HG03571 (cell line): Measurements from ENCODE around the gene UMOD.

Experiments
- ATAC-seq: cut with Tn5 transposase; IDR thresholded peaks from one replicate; pipeline ENCODE4 v1.9.1; 2021; ENCODE audit not compliant: unreplicated experiment

Gene UMOD

DNA sequence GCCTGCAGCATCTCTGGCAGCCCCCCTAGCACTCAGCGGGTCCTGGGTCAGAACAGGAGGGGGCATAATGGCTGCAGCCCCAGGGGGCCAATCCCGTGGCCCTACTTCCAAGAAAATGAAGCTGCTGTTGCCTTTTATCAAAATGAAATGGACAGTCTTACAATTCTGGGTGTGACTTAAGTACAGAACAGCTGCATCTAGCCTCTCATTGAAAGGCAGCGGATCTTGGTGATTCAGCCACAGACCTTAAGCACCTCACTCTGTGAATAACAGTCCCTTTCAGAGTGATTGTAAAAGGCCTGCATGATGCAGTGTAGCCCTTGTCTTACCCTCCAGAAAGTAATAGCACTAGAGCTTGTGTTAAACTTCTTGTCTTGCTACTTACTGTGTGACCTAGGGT lies 11.5 kb upstream of the UMOD start:
- no peak for ATAC-seq

- ATAC-seq: no peak
Measured at GRCh38 chr16:20363191-20363590, 10.7 kb upstream of the UMOD start.

- no peak for ATAC-seq
Measured at GRCh38 chr16:20359997-20360396, 7.5 kb upstream of the UMOD start.

- ATAC-seq: no peak
Measured at GRCh38 chr16:20355114-20355782, 2.7 kb upstream of the UMOD start.

- no peak for ATAC-seq
Measured at GRCh38 chr16:20353379-20353778, 864 bp upstream of the UMOD start.

- no peak for ATAC-seq
Measured at GRCh38 chr16:20349615-20350014, 2.9 kb downstream of the UMOD start.

DNA sequence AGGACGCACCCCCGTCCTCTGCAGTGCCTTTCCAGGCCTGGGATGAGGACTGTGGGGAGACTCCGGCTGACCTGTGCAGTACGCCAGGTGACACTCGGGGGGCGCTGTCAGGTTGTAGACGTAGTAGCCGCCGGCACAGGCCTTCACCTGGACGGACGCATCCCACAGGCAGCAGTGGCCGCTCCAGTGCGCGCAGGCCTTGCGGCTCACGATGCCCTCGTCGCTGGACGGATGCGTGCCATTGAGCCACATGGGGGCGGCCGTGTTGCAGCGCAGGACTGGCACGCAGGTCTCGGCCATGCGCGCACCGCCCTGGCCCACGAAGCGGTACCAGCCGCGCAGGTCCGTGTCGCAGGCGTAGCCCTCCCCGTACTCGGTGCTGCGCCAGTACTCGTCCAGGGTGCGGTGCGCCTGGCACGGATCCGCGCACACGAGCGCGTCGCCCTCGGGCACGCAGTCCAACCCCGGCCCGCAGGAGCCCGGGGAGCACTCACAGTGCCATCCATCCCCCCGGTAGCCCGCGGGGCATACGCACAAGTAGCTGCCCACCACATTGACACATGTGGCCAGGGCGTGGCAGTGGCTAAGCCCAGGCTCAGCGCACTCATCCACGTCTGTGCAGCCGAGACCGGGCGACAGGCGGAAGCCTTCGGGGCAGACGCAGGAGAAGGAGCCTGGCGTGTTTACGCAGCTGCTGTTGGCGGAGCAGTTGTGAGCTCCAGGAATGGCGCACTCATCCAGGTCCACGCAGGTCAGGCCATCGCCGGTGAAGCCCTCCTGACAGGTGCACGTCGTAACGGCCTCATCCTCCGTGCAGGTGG lies 3.9 kb downstream of the UMOD start:
- no peak for ATAC-seq

DNA sequence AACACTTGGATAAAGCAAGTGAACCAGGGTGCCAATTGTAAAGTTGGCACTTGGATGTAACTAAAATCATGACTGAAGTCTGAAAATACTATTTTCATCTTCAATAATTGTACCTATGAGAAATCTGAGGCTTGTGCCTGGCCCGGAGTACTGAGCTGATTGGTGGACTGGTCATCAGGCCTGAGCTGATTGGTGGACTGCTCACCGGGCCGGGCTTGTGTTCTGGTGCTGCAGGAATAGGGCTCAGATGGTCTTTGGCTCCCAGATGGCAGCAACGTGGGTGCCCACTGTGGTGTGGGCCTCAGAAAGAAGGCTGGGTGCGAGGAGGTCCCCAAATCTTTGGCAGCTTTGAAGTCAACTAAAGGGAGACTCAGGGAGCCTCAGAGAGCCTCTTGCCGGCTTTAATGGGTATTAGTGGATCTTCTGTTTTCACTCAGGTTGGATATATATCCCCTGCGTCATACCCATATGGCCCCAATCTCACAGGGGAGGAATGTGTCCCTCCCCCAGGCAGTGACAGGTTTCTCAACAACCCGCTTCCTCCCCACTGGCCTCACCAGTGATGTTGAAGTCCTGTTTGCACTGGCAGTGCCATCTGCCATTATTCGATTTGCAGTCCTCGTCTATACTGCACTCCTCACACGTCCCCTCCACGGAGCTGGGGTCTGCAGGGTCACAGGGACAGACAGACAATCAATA lies 4.7 kb downstream of the UMOD start:
- ATAC-seq: no peak

GRCh38 chr16:20344611-20345010 lies 7.9 kb downstream of the UMOD start:
- no peak for ATAC-seq

DNA sequence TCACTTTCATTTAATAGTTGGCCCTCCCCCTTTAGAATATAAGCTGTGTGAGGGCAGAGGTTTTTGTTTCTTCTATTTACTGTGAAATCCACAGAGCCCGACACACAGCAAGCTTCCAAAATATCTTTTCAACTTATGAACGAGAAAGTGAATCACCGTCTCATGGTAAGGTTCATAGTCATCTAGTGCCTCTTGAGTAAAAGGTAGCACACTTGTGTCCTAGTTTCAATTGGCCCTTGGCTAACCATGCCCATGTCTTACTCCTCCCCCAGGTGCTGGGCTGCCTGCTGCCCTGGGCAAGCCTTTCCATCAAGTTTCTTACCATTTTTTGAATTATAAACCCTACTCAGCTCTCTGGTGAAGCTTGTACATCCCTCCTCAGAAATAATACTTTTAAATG lies 12.8 kb downstream of the UMOD start:
- no peak for ATAC-seq

DNA sequence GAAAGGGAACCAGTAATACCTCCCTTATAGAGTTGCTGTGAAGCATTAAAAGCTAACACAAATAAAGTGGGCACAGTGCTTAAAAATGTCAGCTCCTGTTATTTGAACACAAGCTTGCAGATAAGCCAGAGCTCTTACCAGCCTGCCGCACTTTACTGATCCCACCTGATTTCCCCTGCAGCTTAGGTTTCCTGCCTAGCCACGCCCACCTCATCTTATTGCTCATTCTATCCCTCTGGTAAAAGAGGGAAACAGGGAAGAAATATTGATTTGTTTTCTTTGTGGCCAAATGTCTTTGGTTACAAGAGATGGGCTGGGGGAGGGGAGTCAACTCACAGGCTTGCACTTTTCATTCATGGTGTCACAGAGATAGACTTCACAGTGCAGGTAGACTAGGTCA lies 15.6 kb downstream of the UMOD start:
- ATAC-seq: no peak

- no peak for ATAC-seq
Measured at GRCh38 chr16:20334396-20334795, 18.1 kb downstream of the UMOD start.

GRCh38 chr16:20333120-20333519 lies 19.4 kb downstream of the UMOD start:
- ATAC-seq: no peak

GRCh38 chr16:20332411-20332810 lies 20.1 kb downstream of the UMOD start:
- ATAC-seq: no peak

DNA sequence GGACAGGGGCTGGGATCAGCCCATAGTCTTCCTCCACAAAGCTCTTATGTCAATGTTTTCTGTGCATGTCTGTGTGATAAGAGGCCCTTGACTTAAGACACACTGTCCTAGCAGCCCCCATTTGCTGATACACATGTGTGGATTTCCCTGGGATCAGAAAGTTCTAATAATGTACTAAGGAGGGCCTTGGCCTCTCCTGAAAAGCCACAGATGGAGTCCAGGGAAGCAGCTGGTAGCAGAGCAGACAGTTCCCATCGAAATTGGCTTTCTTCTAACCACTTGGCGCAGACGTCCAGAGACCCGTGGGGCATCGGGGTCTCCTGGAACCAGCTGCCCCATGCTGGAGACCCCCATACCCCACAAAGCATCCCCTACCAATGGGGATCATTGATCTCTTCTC lies 20.9 kb downstream of the UMOD start:
- ATAC-seq: no peak

DNA sequence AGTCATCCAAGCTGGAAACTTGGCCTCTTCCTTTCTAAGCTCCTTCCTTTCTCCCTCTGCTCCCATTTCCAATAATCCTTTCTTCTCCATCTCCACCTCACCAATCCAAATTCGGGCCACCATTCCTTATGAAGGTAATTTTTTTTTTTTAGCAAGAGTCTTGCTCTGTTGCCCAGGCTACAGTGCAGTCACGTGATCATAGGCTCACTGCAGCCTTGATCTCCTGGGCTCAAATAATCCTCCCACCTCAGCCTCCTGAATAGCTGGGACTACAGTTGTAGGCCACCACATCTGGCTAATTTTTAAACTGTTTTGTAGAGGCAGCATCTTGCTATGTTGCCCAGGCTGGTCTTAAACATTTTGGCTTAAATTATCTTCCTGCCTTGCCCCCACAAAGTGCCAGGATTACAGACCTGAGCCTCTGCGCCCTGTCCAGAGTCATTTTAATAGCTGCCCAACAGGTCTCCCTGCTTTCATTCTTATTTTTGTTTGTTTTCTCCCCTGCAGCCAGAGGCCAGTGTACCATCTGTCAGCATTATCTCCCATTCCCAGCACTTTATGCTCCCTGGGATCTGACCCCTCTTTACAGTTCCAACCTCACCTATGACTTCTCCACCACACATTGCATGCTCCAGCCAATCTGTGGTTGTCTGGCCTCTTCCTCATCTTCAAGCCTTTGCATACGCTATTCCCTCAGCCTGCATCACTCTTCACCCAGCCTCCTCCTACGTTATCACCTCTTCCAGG lies 22.9 kb downstream of the UMOD start:
- no peak for ATAC-seq

DNA sequence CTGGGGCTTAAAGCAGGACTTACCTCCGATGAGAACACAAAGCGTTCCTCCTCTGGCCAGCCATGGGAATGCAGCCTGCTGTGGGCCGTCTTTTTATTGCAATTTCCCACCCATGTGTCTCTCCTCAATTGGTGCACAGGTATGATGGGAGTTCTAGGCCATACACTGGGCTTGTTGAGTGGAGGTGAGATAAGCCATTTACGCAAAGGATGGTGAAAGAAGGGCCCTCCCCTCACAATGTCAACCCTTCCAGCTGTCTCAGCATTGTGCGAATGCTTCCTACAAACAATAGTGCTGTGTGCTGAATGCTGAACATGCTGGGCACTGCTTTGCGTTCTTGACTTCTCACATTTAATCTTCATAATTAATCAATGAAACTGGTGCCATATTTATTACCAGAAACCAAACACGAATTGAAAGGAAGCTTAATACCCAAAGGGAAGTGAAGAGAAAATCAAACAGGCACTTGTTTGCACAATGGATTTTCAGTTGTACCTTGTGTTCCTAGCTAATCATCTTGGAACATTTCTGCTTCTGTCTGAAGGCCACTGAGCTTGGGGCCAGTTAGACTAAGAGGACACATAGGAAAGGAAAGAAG lies 25.0 kb downstream of the UMOD start, which contains the start of gene GP2:
GP2 (minus strand) TSS at position 70 of the 598 bp plus-strand sequence. CDS start 1,082 bp downstream, outside the sequence.
- ATAC-seq: no peak

- no peak for ATAC-seq
Measured at GRCh38 chr16:20326321-20326720, 26.2 kb downstream of the UMOD start.

DNA sequence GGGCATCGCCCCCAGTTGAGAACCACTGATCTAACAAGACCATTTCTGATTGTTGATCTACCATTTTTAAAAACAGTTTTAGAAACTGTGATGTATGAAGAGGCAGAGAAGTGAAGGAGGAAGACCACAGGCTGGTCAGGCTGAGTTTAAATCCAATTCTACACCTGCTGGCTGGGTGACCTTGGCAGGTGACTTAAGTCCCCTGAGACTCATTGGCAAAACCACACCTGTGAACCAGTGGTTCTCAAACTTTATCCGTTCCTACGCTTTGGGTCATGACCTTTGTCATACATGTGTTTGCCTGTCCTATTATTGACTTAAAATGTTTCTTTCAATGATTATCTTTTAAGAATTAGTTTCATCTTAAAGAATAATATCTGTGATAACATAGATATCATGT lies 27.5 kb downstream of the UMOD start:
- no peak for ATAC-seq

DNA sequence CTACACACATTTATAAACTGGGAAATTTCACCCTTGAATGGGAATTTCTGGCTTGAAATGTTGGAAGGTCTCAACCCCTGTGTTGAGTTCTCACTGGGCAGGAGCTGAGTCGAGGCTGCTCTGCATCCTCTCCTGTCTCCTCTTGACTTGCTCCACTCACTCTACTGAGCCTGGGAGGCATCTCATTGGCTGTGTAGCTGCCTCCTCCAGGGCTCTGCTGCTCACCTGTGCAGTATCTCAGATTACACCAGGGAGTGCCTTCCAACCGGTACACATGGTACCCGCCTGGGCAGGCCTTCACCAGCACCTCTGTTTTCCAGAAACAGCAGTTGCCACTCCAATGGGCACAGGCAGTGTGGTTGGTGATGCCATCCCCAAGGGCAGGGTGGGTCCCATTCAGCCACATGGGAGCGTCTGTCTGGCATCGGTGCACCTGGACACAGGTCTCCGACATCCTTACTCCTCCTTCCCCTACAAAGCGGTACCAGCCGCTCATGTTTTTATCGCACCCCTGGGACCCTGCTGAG lies 28.9 kb downstream of the UMOD start:
- ATAC-seq: no peak

DNA sequence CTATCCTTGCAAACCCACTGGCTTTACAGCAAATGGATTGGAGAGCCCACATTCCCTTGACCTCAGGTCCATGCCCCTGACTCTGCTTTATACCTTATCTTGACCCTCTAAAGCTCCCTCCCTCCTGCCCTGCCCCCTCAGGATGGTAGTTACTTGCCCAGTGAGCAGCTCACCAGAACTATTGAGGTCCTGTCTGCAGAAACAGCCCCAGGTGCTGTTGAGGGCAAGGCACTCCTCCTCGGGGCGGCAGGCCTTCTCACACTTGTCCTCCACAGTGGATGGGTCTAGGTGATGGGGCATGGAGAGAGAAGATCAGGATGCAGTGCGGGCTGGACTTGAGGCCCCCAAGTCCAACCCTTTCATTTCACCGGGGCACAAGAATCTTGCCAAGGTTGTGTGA lies 29.8 kb downstream of the UMOD start:
- no peak for ATAC-seq
